HEK293T (cell line): ENCODE data around the gene SBNO2.

Experiments
- CTCF ChIA-PET: fragments of 350-600 bp; formaldehyde crosslinking; extraction: SDS; loops from one replicate; lab custom pipeline; 2021; ENCODE audit warnings: antibody characterized with exemption, inconsistent platforms; lab: Yijun Ruan, JAX
- POLR2A ChIA-PET: fragments of 350-600 bp; formaldehyde crosslinking; extraction: SDS; loops from one replicate; lab custom pipeline; 2020; ENCODE audit warnings: antibody characterized with exemption, inconsistent platforms; lab: Yijun Ruan, JAX
- DNase-seq: peaks from one replicate; pipeline ENCODE4 v3.0.0; 2012; ENCODE audit warnings: mixed read lengths; ENCODE audit errors: extremely low spot score
- ARNT ChIP-seq: fragments of 450-650 bp; IDR thresholded peaks from 2 replicates; pipeline ENCODE4 v1.6.1; 2017; ENCODE audit warnings: mild to moderate bottlenecking
- BHLHE40 ChIP-seq: fragments of 450-650 bp; IDR thresholded peaks from 2 replicates; pipeline ENCODE4 v1.6.1; 2016; ENCODE audit warnings: mild to moderate bottlenecking, moderate library complexity, borderline replicate concordance
- CTBP1 ChIP-seq: fragments of 450-650 bp; IDR thresholded peaks from 2 replicates; pipeline ENCODE4 v1.6.1; 2016; ENCODE audit warnings: borderline replicate concordance
- ELF4 ChIP-seq: fragments of 450-650 bp; IDR thresholded peaks from 2 replicates; pipeline ENCODE4 v1.6.1; 2017; ENCODE audit warnings: antibody characterized with exemption
- FOXA1 ChIP-seq: fragments of 450-650 bp; IDR thresholded peaks from 2 replicates; pipeline ENCODE4 v1.6.1; 2016; ENCODE audit warnings: mild to moderate bottlenecking
- FOXK2 ChIP-seq: fragments of 450-650 bp; IDR thresholded peaks from 2 replicates; pipeline ENCODE4 v1.6.1; 2016; ENCODE audit warnings: mild to moderate bottlenecking
- FOXM1 ChIP-seq: fragments of 450-650 bp; IDR thresholded peaks from 2 replicates; pipeline ENCODE4 v1.6.1; 2017; ENCODE audit warnings: mild to moderate bottlenecking, borderline replicate concordance
- HDGF ChIP-seq: fragments of 450-650 bp; IDR thresholded peaks from 2 replicates; pipeline ENCODE4 v1.6.1; 2017; ENCODE audit warnings: antibody characterized with exemption, borderline replicate concordance
- L3MBTL2 ChIP-seq: fragments of 450-650 bp; conservative IDR thresholded peaks from 2 replicates; pipeline ENCODE4 v1.6.1; 2016; ENCODE audit warnings: mild to moderate bottlenecking
- LEF1 ChIP-seq: fragments of 450-650 bp; IDR thresholded peaks from 2 replicates; pipeline ENCODE4 v1.6.1; 2017; ENCODE audit warnings: mild to moderate bottlenecking, borderline replicate concordance
- NFRKB ChIP-seq: fragments of 450-650 bp; IDR thresholded peaks from 2 replicates; pipeline ENCODE4 v1.6.1; 2016; ENCODE audit warnings: mild to moderate bottlenecking, moderate library complexity
- SP1 ChIP-seq: fragments of 450-650 bp; IDR thresholded peaks from 2 replicates; pipeline ENCODE4 v1.6.1; 2017
- SUZ12 ChIP-seq: fragments of 450-650 bp; IDR thresholded peaks from 2 replicates; pipeline ENCODE4 v1.6.1; 2016; ENCODE audit warnings: mild to moderate bottlenecking
- TARDBP ChIP-seq: fragments of 450-650 bp; IDR thresholded peaks from 2 replicates; pipeline ENCODE4 v1.6.1; 2016
- ZNF384 ChIP-seq: fragments of 450-650 bp; IDR thresholded peaks from 2 replicates; pipeline ENCODE4 v1.6.1; 2016
- TF ChIP-seq, protein P1 (sequence below): fragments of 450-650 bp; IDR thresholded peaks from 2 replicates; pipeline ENCODE4 v1.6.1; 2016

SBNO2 gene

GRCh38 chr19:1220477-1220930 lies 46.4 kb upstream of the SBNO2 start:
- POLR2A ChIA-PET = interaction anchor here (2.6 kb wide), 1 partner anchor 49 kb away, joined by 20 read pairs; the partner anchor contains the start of gene CIRBP
- DNase-seq = no peak
- CTCF ChIA-PET = interaction anchor here (0.9 to 1.4 kb wide), 3 partner anchors 9 to 20 kb away, joined by 3 to 5 read pairs (median 3); no protein-coding TSS in a partner anchor
- TF ChIP-seq ELF4 = no peak
- TF ChIP-seq FOXA1 = no peak
- no peak for TF ChIP-seq ZNF384
- TF ChIP-seq BHLHE40 = no peak

- POLR2A ChIA-PET = interaction anchor here (2.6 kb wide), 1 partner anchor 49 kb away, joined by 20 read pairs; the partner anchor contains the start of gene CIRBP
- DNase-seq = no peak
- CTCF ChIA-PET = interaction anchor here (1.4 kb wide), 1 partner anchor 21 kb away, joined by 5 read pairs; no protein-coding TSS in a partner anchor
- no peak for TF ChIP-seq FOXA1
- TF ChIP-seq NFRKB = no peak
- TF ChIP-seq HDGF = no peak
- TF ChIP-seq ARNT = no peak
- TF ChIP-seq CTBP1 = no peak
- TF ChIP-seq LEF1 = no peak
- TF ChIP-seq L3MBTL2 = no peak
- TF ChIP-seq ZNF384 = no peak
- TF ChIP-seq FOXK2 = no peak
- TF ChIP-seq SP1 = no peak
- TF ChIP-seq BHLHE40 = no peak
- TF ChIP-seq, protein P1, sequence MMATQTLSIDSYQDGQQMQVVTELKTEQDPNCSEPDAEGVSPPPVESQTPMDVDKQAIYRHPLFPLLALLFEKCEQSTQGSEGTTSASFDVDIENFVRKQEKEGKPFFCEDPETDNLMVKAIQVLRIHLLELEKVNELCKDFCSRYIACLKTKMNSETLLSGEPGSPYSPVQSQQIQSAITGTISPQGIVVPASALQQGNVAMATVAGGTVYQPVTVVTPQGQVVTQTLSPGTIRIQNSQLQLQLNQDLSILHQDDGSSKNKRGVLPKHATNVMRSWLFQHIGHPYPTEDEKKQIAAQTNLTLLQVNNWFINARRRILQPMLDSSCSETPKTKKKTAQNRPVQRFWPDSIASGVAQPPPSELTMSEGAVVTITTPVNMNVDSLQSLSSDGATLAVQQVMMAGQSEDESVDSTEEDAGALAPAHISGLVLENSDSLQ = no peak
- no peak for TF ChIP-seq TARDBP
- TF ChIP-seq FOXM1 = no peak
- TF ChIP-seq ELF4 = no peak
- TF ChIP-seq SUZ12 = no peak
These were observed 45.9 kb upstream of the SBNO2 start for GRCh38 chr19:1219786-1220476.

- ChIA-PET CTCF (interaction anchor here (2.1 kb wide), 1 partner anchor 106 kb away, joined by 7 read pairs; no protein-coding TSS in a partner anchor), POLR2A (interaction anchor here (2.1 kb wide), 1 partner anchor 50 kb away, joined by 14 read pairs; the partner anchor contains the start of gene CIRBP)
- TF ChIP-seq ARNT (no peak), LEF1 (no peak), ZNF384 (no peak), CTBP1 (no peak), FOXM1 (no peak)
- no peak for DNase-seq
These were observed 44.9 kb upstream of the SBNO2 start for GRCh38 chr19:1218751-1219567.

- ChIA-PET POLR2A (interaction anchor here (0.9 to 2.1 kb wide), 4 partner anchors 13 to 113 kb away, joined by 3 to 14 read pairs (median 4); partner anchors contain the start of genes CIRBP and GPX4), CTCF (interaction anchor here (0.7 to 2.1 kb wide), 5 partner anchors 14 to 209 kb away, joined by 3 to 7 read pairs (median 5); no protein-coding TSS in a partner anchor)
- DNase-seq = no peak
- TF ChIP-seq FOXM1 = no peak
- TF ChIP-seq, protein P1 = peak; percentile 62
These were observed 43.3 kb upstream of the SBNO2 start for GRCh38 chr19:1217366-1217765.

GRCh38 chr19:1216756-1217155 lies 42.7 kb upstream of the SBNO2 start:
- ChIA-PET POLR2A (interaction anchor here (0.9 to 2.1 kb wide), 4 partner anchors 12 to 113 kb away, joined by 3 to 14 read pairs (median 4); partner anchors contain the start of genes CIRBP and GPX4), CTCF (interaction anchor here (1.3 to 2.1 kb wide), 3 partner anchors 13 to 103 kb away, joined by 5 to 7 read pairs (median 7); no protein-coding TSS in a partner anchor)
- no peak for DNase-seq
- TF ChIP-seq SP1 (no peak), TARDBP (no peak), CTBP1 (no peak), HDGF (no peak), ELF4 (no peak), BHLHE40 (no peak), ZNF384 (no peak), L3MBTL2 (no peak)
- TF ChIP-seq, protein P1 = no peak
